Measurements from ENCODE around the gene DENND4C.

The DENND4C gene

DNA sequence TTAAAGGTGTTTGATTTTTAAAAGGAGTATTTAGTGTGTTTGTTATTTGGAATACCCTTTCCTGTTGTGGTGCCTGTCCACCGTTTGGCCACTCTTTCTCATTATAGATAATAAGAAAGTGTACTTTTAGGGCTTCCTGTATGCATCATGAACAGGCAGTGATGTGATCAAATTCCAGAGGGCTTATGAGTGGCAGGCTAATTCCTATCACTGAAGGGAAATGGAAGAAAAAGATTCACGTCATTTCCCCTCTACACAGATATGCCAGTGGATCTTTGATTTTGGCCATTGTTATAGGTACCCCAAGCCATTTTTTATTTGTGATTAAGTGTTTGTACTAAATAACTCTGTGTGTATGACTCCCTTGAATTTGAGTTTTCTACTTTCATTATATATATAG lies 112.5 kb downstream of the DENND4C start:
- H3K9me3 ChIP-seq (ENCODE audit: insufficient read depth, low read length, severe bottlenecking) = no peaks in the 10 kb centered on the region
- no peaks in the 10 kb centered on the region for H3K4me1 ChIP-seq (ENCODE audit: insufficient read depth, low read length)
- H3K79me2 ChIP-seq (ENCODE audit: insufficient read depth, low read length) = no peaks in the 10 kb centered on the region
- H3K4me2 ChIP-seq (ENCODE audit: insufficient read depth, low read length) = no peak overlapping the region
- H3K36me3 ChIP-seq (ENCODE audit: insufficient read depth, low read length) = peaks cover 53% of the 10 kb centered on the region
- no peak overlapping the region for H3K27ac ChIP-seq (ENCODE audit: low read length)
- TF ChIP-seq EZH2 (IDR thresholded peaks at IDR 0.05; ENCODE audit: borderline replicate concordance, low read depth, low read length, severe bottlenecking) (no peak), CTCF (IDR thresholded peaks at IDR 0.05; ENCODE audit: borderline replicate concordance, extremely low read depth, low read length, poor library complexity, severe bottlenecking) (no peak)
- H4K20me1 ChIP-seq (ENCODE audit: insufficient read depth, low read length) = no peaks in the 10 kb centered on the region
- H3K9ac ChIP-seq (ENCODE audit: low read depth, low read length) = no peak overlapping the region
- ATAC-seq (ENCODE audit: insufficient read depth, low read depth) (no peak), DNase-seq (no peak)
- no peaks in the 10 kb centered on the region for H3K27me3 ChIP-seq (ENCODE audit: insufficient read depth, low read length, poor library complexity)
- no peak overlapping the region for H2AFZ ChIP-seq (ENCODE audit: low read depth, low read length)
- no peak overlapping the region for H3K4me3 ChIP-seq (ENCODE audit: low read depth in 1 of 2, low read length in 2 of 2)

- Histone ChIP-seq H3K4me1 (ENCODE audit: insufficient read depth, low read length) (no peaks in the 10 kb centered on the region), H3K36me3 (ENCODE audit: insufficient read depth, low read length) (peaks cover 52% of the 10 kb centered on the region), H3K27ac (ENCODE audit: low read length) (no peak overlapping the region), H3K9me3 (ENCODE audit: insufficient read depth, low read length, severe bottlenecking) (no peaks in the 10 kb centered on the region), H3K27me3 (ENCODE audit: insufficient read depth, low read length, poor library complexity) (no peaks in the 10 kb centered on the region), H2AFZ (ENCODE audit: low read depth, low read length) (no peak overlapping the region), H3K9ac (ENCODE audit: low read depth, low read length) (no peak overlapping the region), H3K4me3 (ENCODE audit: low read depth in 1 of 2, low read length in 2 of 2) (no peak overlapping the region), H3K79me2 (ENCODE audit: insufficient read depth, low read length) (no peaks in the 10 kb centered on the region), H3K4me2 (ENCODE audit: insufficient read depth, low read length) (no peak overlapping the region), H4K20me1 (ENCODE audit: insufficient read depth, low read length) (no peaks in the 10 kb centered on the region)
- ATAC-seq (ENCODE audit: insufficient read depth, low read depth) (no peak), DNase-seq (no peak)
- TF ChIP-seq EZH2 (IDR thresholded peaks at IDR 0.05; ENCODE audit: borderline replicate concordance, low read depth, low read length, severe bottlenecking) (no peak), CTCF (IDR thresholded peaks at IDR 0.05; ENCODE audit: borderline replicate concordance, extremely low read depth, low read length, poor library complexity, severe bottlenecking) (no peak)
Observed at GRCh38 chr9:19358701-19359100, 128.2 kb downstream of the DENND4C start.

DNA sequence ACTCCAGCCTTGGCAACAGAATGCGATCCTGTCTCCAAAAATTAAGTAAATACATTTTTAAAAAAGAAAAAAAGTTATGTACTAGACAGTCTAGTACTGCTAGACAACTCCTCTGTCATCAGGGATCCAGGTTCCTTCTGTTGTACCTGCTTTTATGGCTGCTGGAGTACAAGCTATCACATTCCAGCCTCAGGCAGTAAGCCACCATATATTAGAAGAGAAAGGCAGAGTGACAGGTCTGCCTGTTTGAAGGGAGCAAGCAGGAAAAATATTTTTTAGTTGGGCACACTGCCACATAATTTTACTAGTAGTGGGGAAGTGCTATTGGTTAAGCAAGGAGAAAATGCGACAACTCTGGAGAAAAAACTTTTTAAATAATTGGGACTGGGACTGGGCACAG lies 138.6 kb downstream of the DENND4C start:
- Histone ChIP-seq H3K9me3 (ENCODE audit: insufficient read depth, low read length, severe bottlenecking) (no peaks in the 10 kb centered on the region), H3K79me2 (ENCODE audit: insufficient read depth, low read length) (no peaks in the 10 kb centered on the region), H3K4me2 (ENCODE audit: insufficient read depth, low read length) (no peak overlapping the region), H3K27ac (ENCODE audit: low read length) (no peak overlapping the region), H4K20me1 (ENCODE audit: insufficient read depth, low read length) (no peaks in the 10 kb centered on the region), H3K9ac (ENCODE audit: low read depth, low read length) (no peak overlapping the region), H3K4me1 (ENCODE audit: insufficient read depth, low read length) (no peaks in the 10 kb centered on the region), H3K36me3 (ENCODE audit: insufficient read depth, low read length) (peaks cover 35% of the 10 kb centered on the region), H2AFZ (ENCODE audit: low read depth, low read length) (no peak overlapping the region), H3K4me3 (ENCODE audit: low read depth in 1 of 2, low read length in 2 of 2) (no peak overlapping the region), H3K27me3 (ENCODE audit: insufficient read depth, low read length, poor library complexity) (no peaks in the 10 kb centered on the region)
- no peak for ATAC-seq (ENCODE audit: insufficient read depth, low read depth)
- DNase-seq = no peak
- TF ChIP-seq EZH2 (IDR thresholded peaks at IDR 0.05; ENCODE audit: borderline replicate concordance, low read depth, low read length, severe bottlenecking) (no peak), CTCF (IDR thresholded peaks at IDR 0.05; ENCODE audit: borderline replicate concordance, extremely low read depth, low read length, poor library complexity, severe bottlenecking) (no peak)

DNA sequence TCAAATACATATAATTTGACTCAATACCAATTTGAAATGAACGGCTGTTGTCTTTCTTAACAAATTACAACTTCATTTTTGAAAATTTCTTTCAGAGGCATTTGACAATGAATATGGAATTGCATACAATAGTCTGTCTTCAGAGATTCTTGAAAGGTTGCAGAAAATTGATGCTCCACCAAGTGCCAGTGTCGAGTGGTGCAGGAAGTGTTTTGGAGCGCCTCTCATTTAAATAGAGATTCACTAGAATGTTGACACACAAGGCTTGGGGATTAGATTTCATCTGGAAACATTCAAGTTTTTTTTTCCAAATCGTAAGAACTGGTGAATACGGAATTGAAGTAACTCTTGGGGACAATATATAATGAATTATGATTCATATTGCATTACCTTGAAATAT lies 141.4 kb downstream of the DENND4C start:
- peaks cover 2% of the 10 kb centered on the region; the same call in 1 of the 2 replicates for H3K79me2 ChIP-seq (ENCODE audit: insufficient read depth, low read length)
- ATAC-seq (ENCODE audit: insufficient read depth, low read depth) (no peak), DNase-seq (no peak)
- TF ChIP-seq CTCF (IDR thresholded peaks at IDR 0.05; ENCODE audit: borderline replicate concordance, extremely low read depth, low read length, poor library complexity, severe bottlenecking) (peak; percentile 22), EZH2 (IDR thresholded peaks at IDR 0.05; ENCODE audit: borderline replicate concordance, low read depth, low read length, severe bottlenecking) (no peak)
- H3K9me3 ChIP-seq (ENCODE audit: insufficient read depth, low read length, severe bottlenecking) = no peaks in the 10 kb centered on the region
- no peak overlapping the region for H3K4me3 ChIP-seq (ENCODE audit: low read depth in 1 of 2, low read length in 2 of 2)
- H3K4me1 ChIP-seq (ENCODE audit: insufficient read depth, low read length) = peaks cover 2% of the 10 kb centered on the region; the same call in 1 of the 2 replicates
- H3K9ac ChIP-seq (ENCODE audit: low read depth, low read length) = no peak overlapping the region
- H3K27me3 ChIP-seq (ENCODE audit: insufficient read depth, low read length, poor library complexity) = no peaks in the 10 kb centered on the region
- H3K27ac ChIP-seq (ENCODE audit: low read length) = no peak overlapping the region
- peaks cover 2% of the 10 kb centered on the region; the same call in 1 of the 2 replicates for H4K20me1 ChIP-seq (ENCODE audit: insufficient read depth, low read length)
- peaks cover 48% of the 10 kb centered on the region for H3K36me3 ChIP-seq (ENCODE audit: insufficient read depth, low read length)
- H2AFZ ChIP-seq (ENCODE audit: low read depth, low read length) = no peak overlapping the region
- no peak overlapping the region for H3K4me2 ChIP-seq (ENCODE audit: insufficient read depth, low read length)

Data from DND-41 (cell line).